Skeletal muscle tissue (tissue), 4 donors: ENCODE measurements around the gene IFNAR2. TPM values are rescaled to one million over a fixed set of nuclear protein-coding genes. Genes with fewer than 3 reads are reported as not detected.

ENCODE experiments used
- H3K27ac ChIP-seq: one replicate; pipeline ENCODE4 v1.7.0; 2013; ENCODE audit warnings: mild to moderate bottlenecking, low read depth, low read length, inconsistent platforms
- H3K27me3 ChIP-seq, 3 donors: one replicate each; pipeline ENCODE4 v1.7.0; 2013; ENCODE audit warnings: low read length in 3 of 3; ENCODE audit not compliant: control insufficient read depth in 3 of 3, insufficient read depth in 3 of 3
- H3K36me3 ChIP-seq, 3 donors: one replicate each; pipeline ENCODE4 v1.7.0; 2013; ENCODE audit warnings: low read length in 3 of 3; ENCODE audit not compliant: control insufficient read depth in 3 of 3, insufficient read depth in 3 of 3
- H3K4me1 ChIP-seq, 3 donors: one replicate each; pipeline ENCODE4 v1.7.0; 2013; ENCODE audit warnings: low read length in 3 of 3, mild to moderate bottlenecking in 3 of 3; ENCODE audit not compliant: control insufficient read depth in 3 of 3, insufficient read depth in 3 of 3
- H3K4me3 ChIP-seq, 3 donors: one replicate each; pipeline ENCODE4 v1.7.0; 2013; ENCODE audit warnings: low read length in 3 of 3
- H3K9ac ChIP-seq, 3 donors: one replicate each; pipeline ENCODE4 v1.7.0; 2013; ENCODE audit warnings: low read length in 3 of 3, mild to moderate bottlenecking in 3 of 3, moderate library complexity in 2 of 3, low read depth in 1 of 3
- H3K9me3 ChIP-seq, 3 donors: one replicate each; pipeline ENCODE4 v1.7.0; 2013; ENCODE audit warnings: low read length in 3 of 3; ENCODE audit not compliant: control insufficient read depth in 3 of 3
- total RNA-seq: library from RNA; depleted of rRNA; stranded (reverse); fragments of >200 nt; gene quantifications from one replicate; pipeline ENCODE4 v1.2.3, GENCODE V29; 2014
- donor health status: Osteomylitis.

IFNAR2 gene
- total RNA-seq, 1 donor from 2014 or later = 5.7 TPM

DNA sequence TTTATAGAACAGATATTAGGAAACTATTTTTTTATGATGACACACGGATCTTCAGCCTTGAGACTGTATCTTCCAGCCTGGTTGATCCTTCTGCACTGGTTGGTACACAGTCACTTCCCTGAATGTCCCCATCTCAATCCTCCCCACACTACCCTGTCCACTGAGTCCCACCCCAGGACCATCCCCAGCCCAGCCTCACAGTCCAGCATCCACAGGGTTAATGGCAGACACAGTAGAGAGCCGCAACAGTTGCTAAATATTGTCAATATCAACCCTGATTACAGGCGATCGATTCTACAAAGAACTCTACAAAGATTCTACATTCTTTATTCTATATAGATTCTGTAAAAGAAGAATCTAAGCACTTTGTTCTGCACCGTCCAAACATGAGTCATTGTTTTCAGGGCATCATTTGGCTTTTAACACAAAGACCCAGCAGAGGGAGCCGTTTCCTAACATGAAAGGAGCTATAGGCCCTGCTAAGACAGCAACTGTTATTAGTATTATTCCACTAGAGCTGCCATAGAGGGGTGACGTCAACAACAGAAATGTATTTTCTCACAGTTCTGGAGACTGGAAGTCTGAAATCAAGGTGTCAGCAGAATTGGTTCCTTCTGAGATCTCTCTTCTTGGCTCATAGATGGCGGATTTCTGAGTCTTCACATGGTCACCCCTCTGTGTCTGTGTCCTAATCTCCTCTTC, 30.1 kb upstream of the IFNAR2 start:
- Histone ChIP-seq H3K4me1 (peaks cover 13 to 38% (median 23%) of the 10 kb centered on the region in 3 donors), H3K27me3 (no peaks in the 10 kb centered on the region), H3K36me3 (no peaks in the 10 kb centered on the region), H3K4me3 (no peak overlapping the region), H3K9me3 (no peaks in the 10 kb centered on the region), H3K27ac (peak overlapping the region; percentile 68), H3K9ac (no peak overlapping the region)

DNA sequence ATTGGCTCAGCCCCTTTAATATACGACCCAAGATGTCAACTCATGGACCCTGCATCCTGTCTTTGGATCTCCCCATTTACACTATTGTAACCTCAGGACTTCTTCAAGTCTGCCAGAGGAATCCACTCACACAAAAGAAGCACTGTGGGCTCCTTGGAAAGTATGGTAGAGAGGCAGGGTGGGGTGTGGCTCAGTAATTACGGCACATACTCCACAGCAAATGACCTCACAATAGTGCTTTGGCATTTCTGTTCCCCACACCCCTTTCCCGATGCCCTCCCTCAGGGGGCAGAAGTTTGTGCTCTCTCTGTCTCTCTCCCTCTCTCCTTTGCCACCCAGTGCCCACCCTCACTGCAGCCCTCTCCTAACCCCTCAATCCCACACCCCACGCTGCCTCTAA, 27.8 kb upstream of the IFNAR2 start:
- Histone ChIP-seq H3K27ac (no peak overlapping the region), H3K36me3 (no peaks in the 10 kb centered on the region), H3K9ac (no peak overlapping the region), H3K9me3 (no peaks in the 10 kb centered on the region), H3K4me3 (no peak overlapping the region), H3K4me1 (peaks cover 7 to 34% (median 23%) of the 10 kb centered on the region in 3 donors), H3K27me3 (no peaks in the 10 kb centered on the region)

DNA sequence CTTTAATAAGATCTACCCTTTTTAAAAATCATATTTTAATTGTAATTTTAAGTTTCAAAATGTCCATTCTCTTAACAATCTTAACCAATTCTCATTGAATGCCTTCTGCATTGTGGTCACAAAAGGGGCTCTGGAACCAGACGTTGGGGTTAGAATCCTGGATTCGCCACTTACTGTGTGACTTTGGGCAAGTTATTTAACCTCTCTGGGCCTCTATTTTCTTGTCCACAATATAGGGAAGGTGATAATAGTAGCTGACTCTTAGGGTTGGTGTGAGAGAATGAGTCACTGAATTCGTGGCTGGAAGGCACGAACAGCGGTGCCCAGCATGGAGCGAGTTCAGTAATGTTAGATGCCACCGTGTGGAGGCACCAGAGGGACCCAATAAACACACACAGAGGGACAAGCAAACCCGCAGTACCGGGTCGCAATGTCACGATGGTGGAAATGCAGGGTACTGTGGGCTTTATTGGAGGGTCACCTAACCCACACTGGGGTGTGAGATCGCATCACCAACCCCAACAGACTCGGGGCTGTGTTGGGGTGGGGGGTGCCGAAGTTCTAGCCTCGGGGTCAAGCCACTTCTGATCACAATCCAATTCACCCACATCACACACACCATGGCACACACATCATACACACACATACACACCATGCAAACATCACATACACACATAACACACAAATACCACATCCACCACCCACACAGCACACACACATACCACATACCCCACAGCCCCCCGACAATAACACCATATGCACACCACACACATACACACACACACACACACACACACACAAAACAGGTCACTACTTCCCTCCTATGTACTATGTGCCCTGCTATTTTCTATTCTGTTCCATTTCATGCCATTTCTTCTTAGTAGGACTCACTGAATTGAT, 27.0 kb upstream of the IFNAR2 start:
- Histone ChIP-seq H3K27ac (peak overlapping the region; percentile 32), H3K4me1 (peaks cover 3 to 28% (median 17%) of the 10 kb centered on the region in 3 donors), H3K4me3 (no peak overlapping the region), H3K27me3 (no peaks in the 10 kb centered on the region), H3K9me3 (no peaks in the 10 kb centered on the region), H3K36me3 (no peaks in the 10 kb centered on the region), H3K9ac (no peak overlapping the region)

DNA sequence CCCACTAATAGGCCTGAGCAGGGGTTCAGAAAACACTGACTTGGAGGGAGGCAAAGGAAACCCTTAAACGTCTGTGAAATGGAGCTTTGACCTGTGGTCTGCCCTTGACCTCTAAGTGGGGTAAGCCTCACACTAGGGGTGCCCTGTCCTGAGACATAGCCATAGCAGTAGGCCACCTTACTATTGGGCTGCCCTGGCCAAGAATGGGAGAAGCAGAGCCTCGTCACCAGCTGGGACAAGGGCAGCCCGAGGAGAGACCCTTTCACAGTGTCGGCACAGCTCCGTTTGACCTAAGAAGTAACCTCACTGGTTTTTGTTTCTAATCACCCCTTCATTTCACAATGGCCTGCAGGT, 26.4 kb upstream of the IFNAR2 start:
- Histone ChIP-seq H3K4me3 (no peak overlapping the region), H3K9me3 (no peaks in the 10 kb centered on the region), H3K4me1 (peaks cover 3 to 22% (median 12%) of the 10 kb centered on the region in 3 donors), H3K27ac (peak overlapping the region; percentile 32), H3K27me3 (no peaks in the 10 kb centered on the region), H3K9ac (no peak overlapping the region), H3K36me3 (no peaks in the 10 kb centered on the region)

DNA sequence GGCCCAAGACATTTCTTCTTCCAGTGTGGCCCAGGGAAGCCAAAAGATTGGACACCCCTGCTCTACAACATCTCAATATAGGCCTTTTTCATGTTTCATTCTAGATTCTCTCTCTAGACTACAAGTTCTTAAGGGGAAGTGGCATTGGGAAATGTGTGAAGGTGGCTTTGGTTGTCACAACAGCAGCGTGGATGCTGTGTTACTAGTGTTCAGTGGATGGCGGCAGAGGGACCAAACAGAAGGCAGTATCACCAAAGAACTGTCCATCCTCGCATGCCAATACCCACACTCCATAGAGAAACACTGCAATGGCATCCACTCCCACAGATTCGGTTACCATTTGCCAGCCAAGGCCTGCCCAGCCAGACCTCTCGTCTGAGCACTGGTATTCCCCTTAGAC, 24.3 kb upstream of the IFNAR2 start:
- no peaks in the 10 kb centered on the region for H3K27me3 ChIP-seq
- H3K27ac ChIP-seq = no peak overlapping the region
- H3K9ac ChIP-seq = no peak overlapping the region
- peaks cover 0 to 9% (median 7%) of the 10 kb centered on the region in 3 donors for H3K4me1 ChIP-seq
- H3K4me3 ChIP-seq = no peak overlapping the region
- H3K36me3 ChIP-seq = no peaks in the 10 kb centered on the region
- H3K9me3 ChIP-seq = no peaks in the 10 kb centered on the region

DNA sequence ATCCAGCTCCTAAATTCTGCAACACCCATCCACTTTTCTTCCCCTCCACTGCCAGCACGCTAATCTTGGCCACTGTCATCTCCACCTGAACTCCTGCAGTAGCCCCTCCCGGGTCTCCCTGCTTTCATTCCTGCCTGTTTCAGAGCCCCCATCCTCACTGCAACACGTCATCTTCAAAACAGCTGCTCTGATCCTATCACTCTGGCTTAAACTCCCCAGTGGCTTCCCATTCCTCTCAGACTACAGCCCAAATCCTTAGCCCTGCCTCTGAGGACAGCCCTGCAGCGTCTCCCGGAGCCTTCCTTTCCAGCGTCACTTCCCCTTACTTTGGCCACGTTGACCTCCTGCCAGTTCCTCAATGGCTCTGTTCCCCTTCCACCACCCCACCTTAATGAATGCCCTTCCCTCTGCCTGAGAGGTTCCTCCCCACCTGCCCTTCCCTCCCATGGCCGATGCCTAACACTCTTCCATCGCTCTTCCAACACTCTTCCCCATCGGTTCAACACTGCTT, 22.9 kb upstream of the IFNAR2 start:
- no peaks in the 10 kb centered on the region for H3K36me3 ChIP-seq
- H3K4me3 ChIP-seq = no peak overlapping the region
- H3K9ac ChIP-seq = no peak overlapping the region
- no peak overlapping the region for H3K27ac ChIP-seq
- peaks cover 0 to 9% (median 7%) of the 10 kb centered on the region in 3 donors for H3K4me1 ChIP-seq
- H3K27me3 ChIP-seq = no peaks in the 10 kb centered on the region
- no peaks in the 10 kb centered on the region for H3K9me3 ChIP-seq

DNA sequence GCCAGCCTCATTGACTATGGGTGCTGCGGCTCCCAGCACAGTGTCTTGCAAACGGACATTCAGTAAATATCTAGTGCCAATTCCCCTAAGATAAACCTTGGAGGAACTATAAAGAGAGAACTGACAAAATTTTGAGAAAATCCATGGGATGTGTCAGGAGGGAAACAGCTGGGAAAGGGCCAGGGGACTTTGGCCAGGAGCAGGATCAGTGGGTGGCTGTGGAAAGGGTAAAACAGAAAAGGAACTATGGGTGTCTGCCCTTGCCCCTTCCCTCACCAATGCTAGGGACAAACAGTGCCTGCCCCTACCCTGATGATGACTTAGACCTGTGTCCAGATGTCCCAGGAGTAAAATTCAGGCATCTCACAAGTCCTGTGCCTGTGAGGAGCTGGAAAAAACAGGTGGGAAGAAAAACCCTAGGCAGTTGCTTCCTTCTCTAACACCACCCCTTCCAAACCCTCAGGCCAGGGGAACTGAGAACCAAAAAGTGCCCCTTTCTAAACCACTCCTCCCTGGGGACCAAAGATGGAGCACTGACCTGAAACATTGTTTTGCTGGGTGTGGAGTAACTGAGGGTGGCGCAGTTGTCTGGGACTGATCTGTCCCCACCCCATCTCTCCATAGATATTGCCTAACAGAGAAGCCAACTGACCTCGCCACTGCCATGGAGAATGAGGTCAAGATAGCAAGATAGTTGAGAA, 22.1 kb upstream of the IFNAR2 start:
- no peaks in the 10 kb centered on the region for H3K36me3 ChIP-seq
- H3K4me3 ChIP-seq = no peak overlapping the region
- H3K9me3 ChIP-seq = no peaks in the 10 kb centered on the region
- H3K4me1 ChIP-seq = peaks cover 0 to 12% (median 9%) of the 10 kb centered on the region in 3 donors
- no peak overlapping the region for H3K27ac ChIP-seq
- H3K9ac ChIP-seq = no peak overlapping the region
- H3K27me3 ChIP-seq = no peaks in the 10 kb centered on the region

DNA sequence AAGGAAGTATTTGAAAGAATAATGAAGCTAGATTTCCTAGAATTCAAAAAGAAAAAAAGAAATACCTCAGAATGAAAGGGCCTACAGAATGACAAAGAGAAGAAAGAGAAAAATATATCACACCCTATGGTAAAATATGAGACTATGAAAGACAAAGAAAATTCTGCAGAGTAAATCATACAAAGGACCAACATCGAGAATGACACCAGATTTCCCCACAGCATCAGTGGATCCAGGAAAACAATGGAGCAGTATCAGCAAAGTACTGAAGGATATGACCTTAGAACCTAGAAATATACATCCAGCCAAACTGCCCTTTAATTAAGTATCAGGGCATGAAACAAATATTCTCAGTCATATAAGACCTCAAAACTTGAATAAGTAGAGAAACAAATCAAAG, 21.2 kb upstream of the IFNAR2 start:
- peaks cover 0 to 8% (median 6%) of the 10 kb centered on the region in 3 donors for H3K4me1 ChIP-seq
- no peak overlapping the region for H3K4me3 ChIP-seq
- no peaks in the 10 kb centered on the region for H3K36me3 ChIP-seq
- no peaks in the 10 kb centered on the region for H3K9me3 ChIP-seq
- H3K27me3 ChIP-seq = no peaks in the 10 kb centered on the region
- H3K9ac ChIP-seq = no peak overlapping the region
- no peak overlapping the region for H3K27ac ChIP-seq

DNA sequence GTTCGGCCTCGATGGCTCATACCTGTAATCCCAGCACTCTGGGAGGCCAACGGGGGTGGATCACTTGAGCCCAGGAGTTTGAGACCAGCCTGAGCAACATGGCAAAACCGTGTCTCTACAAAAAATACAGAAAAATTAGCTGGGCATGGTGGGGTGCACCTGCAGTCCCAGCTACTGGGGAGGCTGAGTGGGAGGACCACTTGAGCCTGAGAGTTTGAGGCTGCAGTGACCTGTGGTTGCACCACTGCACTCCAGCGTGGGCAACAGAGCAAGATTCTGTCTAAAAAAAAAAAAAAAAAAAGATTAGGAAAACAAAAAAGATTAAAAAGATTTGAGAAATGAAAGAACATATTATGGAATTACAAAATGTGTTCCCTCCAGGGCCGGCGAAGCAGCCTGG, 18.4 kb upstream of the IFNAR2 start:
- Histone ChIP-seq H3K4me3 (no peak overlapping the region), H3K9me3 (no peaks in the 10 kb centered on the region), H3K4me1 (peaks cover 0 to 8% (median 6%) of the 10 kb centered on the region in 3 donors), H3K27me3 (no peaks in the 10 kb centered on the region), H3K27ac (no peak overlapping the region), H3K36me3 (no peaks in the 10 kb centered on the region), H3K9ac (no peak overlapping the region)
